GM12878 (cell line): ENCODE data around the gene BBS9.

Experiments used
- KDM1A ChIP-seq: fragments of 200-600 bp; sonication (generic); IDR thresholded peaks from 2 replicates; pipeline ENCODE4 v1.6.1; 2016; ENCODE audit warnings: borderline replicate concordance
- POLR2AphosphoS5 ChIP-seq: IDR thresholded peaks from 2 replicates; pipeline ENCODE4 v1.6.1; 2011; ENCODE audit warnings: mild to moderate bottlenecking, low read length, inconsistent platforms
- TF ChIP-seq, protein P1 (sequence below): IDR thresholded peaks from 2 replicates; pipeline ENCODE4 v1.6.1; 2012; ENCODE audit warnings: low read length, inconsistent platforms

DNA sequence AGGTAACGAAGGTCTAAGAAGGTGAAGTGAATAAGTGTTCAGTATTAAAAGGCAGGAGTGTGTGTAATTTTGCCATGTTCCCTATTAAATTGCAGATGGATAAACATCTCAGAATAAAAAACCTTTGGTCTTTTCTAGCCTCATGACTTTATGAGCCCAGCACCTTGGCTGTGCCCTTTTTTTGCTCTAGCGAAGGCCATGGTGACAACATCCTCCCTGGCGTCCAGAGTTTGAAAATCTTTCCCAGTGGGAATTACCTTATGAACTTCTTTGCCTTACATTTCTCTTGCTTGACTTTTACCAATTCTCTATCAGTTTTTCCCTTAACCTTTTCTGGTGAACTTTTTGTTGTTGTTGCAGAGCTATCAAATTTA lies 407.7 kb downstream of the BBS9 start:
- TF ChIP-seq, protein P1, sequence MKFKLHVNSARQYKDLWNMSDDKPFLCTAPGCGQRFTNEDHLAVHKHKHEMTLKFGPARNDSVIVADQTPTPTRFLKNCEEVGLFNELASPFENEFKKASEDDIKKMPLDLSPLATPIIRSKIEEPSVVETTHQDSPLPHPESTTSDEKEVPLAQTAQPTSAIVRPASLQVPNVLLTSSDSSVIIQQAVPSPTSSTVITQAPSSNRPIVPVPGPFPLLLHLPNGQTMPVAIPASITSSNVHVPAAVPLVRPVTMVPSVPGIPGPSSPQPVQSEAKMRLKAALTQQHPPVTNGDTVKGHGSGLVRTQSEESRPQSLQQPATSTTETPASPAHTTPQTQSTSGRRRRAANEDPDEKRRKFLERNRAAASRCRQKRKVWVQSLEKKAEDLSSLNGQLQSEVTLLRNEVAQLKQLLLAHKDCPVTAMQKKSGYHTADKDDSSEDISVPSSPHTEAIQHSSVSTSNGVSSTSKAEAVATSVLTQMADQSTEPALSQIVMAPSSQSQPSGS, result no peak
- TF ChIP-seq KDM1A (no peak), POLR2AphosphoS5 (no peak)
